Muscle of back (tissue), 11 donors: ENCODE results near the gene PRRC1. TPM values are rescaled to one million over a fixed set of nuclear protein-coding genes. Genes with fewer than 3 reads are reported as not detected.

Experiments
- DNase-seq, 3 donors: peaks; one replicate each; pipeline versions ENCODE4 v3.0.0 to v3.0.0-alpha.2; 2013
- polyA plus RNA-seq, 10 donors: library from polyadenylated mRNA; unstranded; fragments of 120-200 nt; gene quantifications; one replicate each; pipeline ENCODE4 v1.2.1, GENCODE V29; 2013; ENCODE audit not compliant: insufficient read length in 10 of 10

The PRRC1 gene
- polyA plus RNA-seq, 10 donors = 47.6 to 67.6 (median 60.9) TPM

GRCh38 chr5:127574852-127575679 lies 57.6 kb downstream of the PRRC1 start:
- no peak for DNase-seq

DNA sequence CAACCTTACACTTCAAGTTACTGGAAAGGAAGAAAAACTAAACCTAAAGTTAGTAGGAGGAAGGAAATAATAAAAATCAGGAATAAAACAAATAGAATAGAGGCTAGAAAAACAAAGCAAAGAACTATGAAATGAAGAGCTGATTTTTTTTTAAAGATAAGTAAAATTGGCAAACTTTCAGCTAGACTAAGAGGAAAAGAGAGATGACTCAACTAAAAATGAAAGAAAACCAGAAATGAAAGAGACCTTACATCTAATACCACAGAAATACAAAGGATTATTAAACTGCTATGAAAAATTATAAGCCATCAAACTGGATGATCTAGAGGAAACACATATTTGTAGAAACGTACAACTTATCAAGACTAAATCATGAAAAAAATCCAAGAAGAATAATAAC lies 60.0 kb downstream of the PRRC1 start:
- no peak for DNase-seq

- DNase-seq = no peak
These were observed 63.3 kb downstream of the PRRC1 start for GRCh38 chr5:127580731-127581130.

- DNase-seq = no peak
These were observed 64.0 kb downstream of the PRRC1 start for GRCh38 chr5:127581450-127581849.

- no peak for DNase-seq
These were observed 65.4 kb downstream of the PRRC1 start for GRCh38 chr5:127582773-127583370.

- no peak for DNase-seq
These were observed 66.4 kb downstream of the PRRC1 start for GRCh38 chr5:127583866-127584265.

DNA sequence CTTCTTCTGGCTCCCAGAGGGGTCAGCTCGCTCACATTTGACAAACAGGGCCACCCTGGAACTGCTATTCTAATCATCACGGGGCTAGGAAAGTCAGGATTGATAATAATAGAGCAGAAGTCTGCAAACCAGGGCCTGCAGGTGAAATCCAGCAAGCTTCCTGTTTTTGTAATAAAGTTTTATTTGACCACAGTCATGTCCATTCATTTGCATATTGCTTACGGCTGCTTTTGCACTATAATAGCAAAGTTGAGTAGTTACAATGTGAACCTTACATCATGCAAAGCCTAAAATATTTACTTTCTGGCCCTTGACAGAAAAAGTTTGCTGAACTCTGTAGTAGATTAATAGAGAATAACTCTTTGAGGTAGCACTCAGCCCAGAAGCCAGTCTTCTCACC lies 68.2 kb downstream of the PRRC1 start:
- DNase-seq = no peak

DNA sequence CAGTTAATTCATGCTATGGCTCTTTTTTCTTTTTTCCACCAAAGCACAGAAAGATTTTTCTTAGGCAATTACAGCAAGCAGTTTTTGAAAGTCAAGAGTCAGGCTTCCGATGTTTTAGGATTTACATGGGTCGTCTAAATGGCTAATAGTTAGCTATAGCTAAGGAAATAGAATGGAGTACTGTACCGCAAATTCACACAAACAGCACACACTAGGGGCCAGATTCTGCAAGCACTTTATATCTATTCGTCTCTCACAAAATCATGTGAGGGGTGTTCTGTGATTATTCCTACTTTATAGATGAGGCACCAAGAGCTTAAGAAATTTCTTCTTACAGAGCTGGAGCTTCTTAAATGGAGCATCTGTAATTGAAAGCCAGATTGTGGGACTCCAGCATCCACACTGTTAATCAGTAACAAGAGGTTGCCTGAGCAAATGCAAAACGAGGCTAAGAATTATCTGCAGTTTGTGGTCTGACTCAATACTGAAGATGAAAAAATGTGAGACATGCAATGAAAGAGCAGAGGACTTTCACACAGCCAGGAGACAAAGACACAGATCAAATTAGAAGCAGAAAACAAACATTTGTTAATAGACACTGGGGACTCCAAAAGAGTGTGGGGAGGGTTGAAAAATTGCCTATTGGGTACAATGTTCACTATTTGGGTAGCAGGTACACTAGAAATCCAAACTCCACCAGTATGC lies 68.8 kb downstream of the PRRC1 start:
- DNase-seq = no peak

GRCh38 chr5:127586811-127587210 lies 69.4 kb downstream of the PRRC1 start:
- DNase-seq = no peak

DNA sequence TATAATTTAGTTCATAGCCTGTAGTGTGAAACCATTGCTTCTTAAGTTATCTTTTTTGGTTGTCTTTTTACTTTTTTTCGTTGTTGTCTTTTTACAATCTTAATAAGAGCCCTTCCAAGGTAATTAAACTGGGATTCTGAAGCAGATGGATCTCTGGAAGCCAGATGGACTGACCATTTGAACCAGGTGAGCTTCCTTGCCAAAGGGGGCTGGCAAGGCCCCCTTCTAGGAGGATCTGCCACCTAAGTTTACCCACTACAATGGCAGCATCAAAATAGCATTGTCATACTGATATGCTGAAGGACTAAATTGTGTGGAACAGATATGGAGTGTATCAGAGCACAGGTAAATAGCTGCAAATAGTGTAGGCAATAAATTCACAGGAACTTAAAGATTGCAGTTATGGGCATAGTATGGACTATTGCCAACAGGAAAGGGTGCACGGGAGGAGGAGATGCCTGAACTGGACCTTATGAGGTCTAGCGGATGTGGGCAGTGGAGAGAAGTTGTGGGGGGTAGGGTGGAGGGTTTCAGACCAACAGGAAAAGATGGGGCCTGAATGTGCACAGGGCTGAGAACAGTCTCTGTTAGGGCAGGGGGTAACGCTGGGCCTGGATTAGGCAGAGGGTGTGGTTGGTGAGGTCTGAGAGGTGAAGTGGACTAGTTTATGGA lies 69.9 kb downstream of the PRRC1 start:
- no peak for DNase-seq

DNA sequence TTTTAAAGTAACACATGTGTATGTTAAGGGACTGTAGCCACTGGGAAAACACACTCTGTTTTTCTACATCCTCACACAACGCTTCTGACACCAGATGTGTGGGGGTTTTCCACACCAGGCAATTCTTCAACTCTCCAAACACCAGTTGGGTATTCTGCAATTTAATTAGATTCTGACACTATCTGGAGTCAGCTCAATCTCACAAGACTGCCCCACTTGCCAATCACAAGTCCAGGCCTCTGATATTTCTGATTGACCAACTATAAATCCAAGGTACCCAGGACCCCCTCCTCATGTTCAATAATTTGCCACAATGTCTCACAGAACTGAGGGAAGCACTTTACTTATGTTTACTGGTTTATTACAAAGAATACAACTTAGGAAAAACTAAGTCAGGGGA lies 70.9 kb downstream of the PRRC1 start:
- DNase-seq = no peak

GRCh38 chr5:127589309-127590030 lies 72.0 kb downstream of the PRRC1 start:
- no peak for DNase-seq

- DNase-seq = no peak
These were observed 72.8 kb downstream of the PRRC1 start for GRCh38 chr5:127590156-127590722.

DNA sequence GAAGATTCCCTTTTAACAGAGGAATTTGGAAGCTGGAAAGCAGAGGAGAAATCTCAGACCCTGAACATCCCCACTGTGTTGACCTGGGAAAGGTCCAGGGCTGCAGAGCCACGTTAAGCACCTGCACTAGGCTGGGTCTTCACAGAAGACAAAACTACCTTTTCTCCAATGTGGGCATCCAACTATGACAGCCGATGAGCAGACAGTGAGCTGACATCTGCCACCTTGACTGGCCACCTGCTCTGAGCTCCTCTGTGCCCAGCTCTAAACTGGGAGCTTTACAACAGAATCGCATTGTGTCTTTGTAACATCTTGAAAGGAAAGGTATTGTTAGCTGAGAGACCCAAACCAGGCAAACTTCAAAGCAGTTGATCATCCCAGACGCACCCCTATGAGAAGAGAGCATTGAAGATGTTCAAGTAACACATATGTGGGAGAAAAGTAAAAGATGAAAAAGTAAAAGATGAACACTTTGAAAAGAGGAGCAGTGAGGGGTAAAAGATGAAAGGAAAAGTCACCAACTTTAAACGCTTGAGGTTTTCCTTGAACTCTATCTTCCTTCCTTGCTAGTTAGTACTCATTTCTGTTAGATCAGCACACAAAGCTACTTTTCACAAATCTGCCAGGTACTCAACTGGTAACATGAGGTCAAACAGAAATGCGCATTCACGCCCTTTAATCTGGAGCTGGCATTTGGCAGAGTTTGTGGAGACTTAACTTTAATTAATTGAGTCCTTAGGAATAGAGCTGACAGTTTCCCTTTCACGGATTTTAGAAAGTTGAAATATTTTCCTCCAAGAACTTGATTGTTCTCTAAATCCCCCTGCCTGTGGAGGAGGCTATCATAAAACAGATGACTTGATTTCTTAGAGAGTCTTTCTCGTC lies 78.3 kb downstream of the PRRC1 start:
- no peak for DNase-seq

DNA sequence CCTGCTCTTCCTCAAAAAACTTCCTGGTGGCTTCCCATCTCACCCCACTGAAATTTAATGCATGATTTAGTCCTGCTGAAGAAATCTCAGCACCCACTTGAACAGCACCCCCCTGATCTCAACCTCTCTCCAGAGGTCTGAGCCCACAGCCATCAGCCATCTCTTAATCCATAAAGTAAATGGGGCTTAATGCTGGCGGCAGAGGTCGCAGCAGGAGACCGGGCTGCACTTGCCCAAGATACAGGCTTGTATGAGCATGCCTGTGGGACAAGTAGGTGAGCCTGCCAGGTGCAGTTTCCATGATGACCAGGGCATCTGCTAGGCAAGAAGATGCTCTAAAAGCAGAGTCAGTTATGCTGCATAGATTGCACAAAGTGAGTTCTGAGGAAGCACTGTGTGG lies 79.1 kb downstream of the PRRC1 start:
- no peak for DNase-seq

- no peak for DNase-seq
These were observed 81.9 kb downstream of the PRRC1 start for GRCh38 chr5:127599320-127599719.

DNA sequence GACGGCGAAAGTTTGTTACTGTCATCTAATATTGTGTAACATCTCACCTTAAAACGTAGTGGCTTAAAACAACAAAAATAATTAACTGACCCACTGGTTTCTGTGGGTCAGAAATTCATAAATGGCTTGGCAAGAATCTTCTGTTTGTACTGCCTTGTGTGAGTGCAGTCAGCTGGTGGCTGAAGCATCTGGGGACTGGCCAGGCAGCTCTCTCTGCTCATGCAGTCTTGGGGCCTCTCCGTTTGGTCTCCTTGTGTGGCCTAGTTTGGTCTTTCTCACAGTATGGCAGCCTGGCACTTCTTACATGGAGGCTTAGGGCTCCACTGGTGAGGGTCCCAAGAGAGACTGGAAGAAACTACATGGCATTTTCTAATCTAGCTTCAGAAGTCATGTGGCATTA lies 82.4 kb downstream of the PRRC1 start:
- no peak for DNase-seq

DNA sequence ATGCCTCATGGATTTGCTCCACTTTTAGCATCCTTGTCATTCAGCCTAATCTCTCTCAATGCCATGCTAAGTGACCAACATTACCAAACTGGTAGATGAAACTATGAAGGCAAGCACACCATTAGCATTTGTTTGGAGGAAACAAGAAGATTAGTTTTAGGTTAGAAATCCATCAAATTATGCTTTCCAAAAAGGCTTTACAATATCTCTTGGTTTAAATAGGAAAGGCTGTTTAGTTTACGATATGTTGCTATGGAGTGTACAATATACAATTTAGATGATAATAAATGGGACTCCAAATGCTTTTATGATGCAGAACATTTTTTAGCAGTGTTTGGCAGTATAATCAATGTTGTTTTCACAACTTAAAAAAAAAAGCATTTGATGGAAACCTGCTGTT lies 83.7 kb downstream of the PRRC1 start:
- peak in 1 of 3 donors; percentile 32 for DNase-seq

GRCh38 chr5:127601601-127602000 lies 84.2 kb downstream of the PRRC1 start:
- DNase-seq = no peak

DNA sequence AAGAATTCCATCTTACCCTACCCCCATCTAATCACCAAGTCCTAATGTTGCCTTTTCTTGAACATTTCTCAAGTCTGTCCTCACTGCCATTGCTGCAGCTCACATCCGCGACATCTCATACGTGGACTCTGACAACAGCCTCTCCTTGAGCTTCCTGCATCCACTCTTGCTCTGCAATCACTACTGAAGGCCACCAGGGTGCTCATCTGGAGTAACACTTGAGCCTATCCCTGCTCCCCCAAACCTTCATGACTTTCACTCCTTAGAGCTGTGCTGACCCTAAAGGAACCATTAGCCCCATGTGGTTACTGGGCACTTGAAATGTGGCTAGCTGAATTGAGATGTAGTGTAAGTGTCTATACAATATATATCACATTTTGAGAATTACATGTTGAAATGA lies 85.0 kb downstream of the PRRC1 start:
- DNase-seq = no peak
